ENCODE measurements around the gene HPDL.
A peak's percentile ranks its signal among the peaks of the same experiment; 100 is the strongest.

HPDL gene

DNA sequence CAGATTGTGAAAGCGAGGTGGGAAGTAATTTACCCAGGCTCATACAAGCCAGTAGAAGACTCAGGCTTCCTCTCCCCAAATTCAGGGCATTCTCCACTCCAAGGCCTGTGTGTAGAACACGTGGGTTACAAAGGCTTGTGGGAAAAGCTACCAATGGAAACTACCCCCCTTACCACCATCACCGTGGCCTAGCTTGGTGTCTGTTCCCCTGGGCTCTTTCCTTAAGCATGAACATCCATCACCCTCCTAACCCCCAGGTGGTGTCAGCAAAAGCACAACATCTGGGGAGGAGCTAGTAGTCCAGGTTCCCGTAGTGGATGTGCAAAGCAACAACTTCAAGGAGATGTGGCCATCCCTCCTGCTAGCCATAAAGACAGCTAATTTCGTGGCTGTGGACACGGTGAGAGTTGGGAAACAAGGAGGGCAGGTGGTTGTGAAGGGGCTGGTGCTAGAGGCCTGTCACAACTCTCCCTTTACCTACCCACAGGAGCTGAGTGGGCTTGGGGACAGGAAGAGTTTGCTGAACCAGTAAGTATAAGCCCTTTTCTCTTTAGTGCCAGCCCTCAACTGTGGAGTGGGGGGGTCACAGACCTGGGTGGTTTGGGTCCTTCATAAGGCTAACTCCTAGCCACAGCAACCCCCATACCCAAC is 14.2 kb downstream of the HPDL start:
- no peak for DNase-seq
- Histone ChIP-seq H3K27me3 (no peaks in the 10 kb centered on the region), H3K27ac (peak overlapping the region; percentile 96), H3K4me3 (peak overlapping the region; percentile 79 to 82), H3K9me3 (no peaks in the 10 kb centered on the region), H3K36me3 (peaks cover 35 to 42% (median 42%) of the 10 kb centered on the region in 3 donors), H3K4me1 (peaks cover 0 to 28% (median 24%) of the 10 kb centered on the region in 4 donors)
- intact Hi-C loops (cut with DNase I; ENCODE audit: low total_unique reads) = loop anchor here (10.0 kb wide), 1 partner anchor 224 kb away; no protein-coding TSS in a partner anchor
- TF ChIP-seq, protein P1, sequence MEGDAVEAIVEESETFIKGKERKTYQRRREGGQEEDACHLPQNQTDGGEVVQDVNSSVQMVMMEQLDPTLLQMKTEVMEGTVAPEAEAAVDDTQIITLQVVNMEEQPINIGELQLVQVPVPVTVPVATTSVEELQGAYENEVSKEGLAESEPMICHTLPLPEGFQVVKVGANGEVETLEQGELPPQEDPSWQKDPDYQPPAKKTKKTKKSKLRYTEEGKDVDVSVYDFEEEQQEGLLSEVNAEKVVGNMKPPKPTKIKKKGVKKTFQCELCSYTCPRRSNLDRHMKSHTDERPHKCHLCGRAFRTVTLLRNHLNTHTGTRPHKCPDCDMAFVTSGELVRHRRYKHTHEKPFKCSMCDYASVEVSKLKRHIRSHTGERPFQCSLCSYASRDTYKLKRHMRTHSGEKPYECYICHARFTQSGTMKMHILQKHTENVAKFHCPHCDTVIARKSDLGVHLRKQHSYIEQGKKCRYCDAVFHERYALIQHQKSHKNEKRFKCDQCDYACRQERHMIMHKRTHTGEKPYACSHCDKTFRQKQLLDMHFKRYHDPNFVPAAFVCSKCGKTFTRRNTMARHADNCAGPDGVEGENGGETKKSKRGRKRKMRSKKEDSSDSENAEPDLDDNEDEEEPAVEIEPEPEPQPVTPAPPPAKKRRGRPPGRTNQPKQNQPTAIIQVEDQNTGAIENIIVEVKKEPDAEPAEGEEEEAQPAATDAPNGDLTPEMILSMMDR (IDR thresholded peaks at IDR 0.05) = no peak

DNA sequence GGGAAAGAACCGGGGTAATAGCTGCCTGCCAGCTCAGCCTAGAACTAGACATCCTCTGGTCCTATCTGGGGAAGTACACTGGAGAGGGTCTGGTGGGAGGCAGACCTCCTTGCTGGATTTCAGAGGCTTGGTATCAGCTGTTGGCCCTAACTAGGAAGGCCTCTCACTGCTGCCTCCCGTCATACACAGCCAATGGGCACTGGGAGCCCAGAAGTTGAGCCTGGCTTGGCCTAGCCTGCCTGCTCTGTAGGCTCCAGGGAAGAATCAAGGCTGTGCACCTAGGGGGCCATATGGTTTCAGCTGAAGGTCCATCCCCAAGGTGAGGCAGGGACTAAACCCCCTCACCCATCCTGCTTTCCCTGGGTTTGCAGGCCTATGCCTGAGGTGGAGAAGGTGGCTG is 17.8 kb downstream of the HPDL start:
- no peak for DNase-seq
- H3K4me1 ChIP-seq = peaks cover 0 to 40% (median 33%) of the 10 kb centered on the region in 4 donors
- TF ChIP-seq, protein P1 (IDR thresholded peaks at IDR 0.05) = no peak
- peaks cover 35 to 51% (median 42%) of the 10 kb centered on the region in 3 donors for H3K36me3 ChIP-seq
- no peaks in the 10 kb centered on the region for H3K27me3 ChIP-seq
- H3K9me3 ChIP-seq = no peaks in the 10 kb centered on the region
- intact Hi-C loops (cut with DNase I; ENCODE audit: low total_unique reads) = loop anchor here (10.0 kb wide), 1 partner anchor 220 kb away; no protein-coding TSS in a partner anchor
- no peak overlapping the region for H3K27ac ChIP-seq
- no peak overlapping the region for H3K4me3 ChIP-seq

DNA sequence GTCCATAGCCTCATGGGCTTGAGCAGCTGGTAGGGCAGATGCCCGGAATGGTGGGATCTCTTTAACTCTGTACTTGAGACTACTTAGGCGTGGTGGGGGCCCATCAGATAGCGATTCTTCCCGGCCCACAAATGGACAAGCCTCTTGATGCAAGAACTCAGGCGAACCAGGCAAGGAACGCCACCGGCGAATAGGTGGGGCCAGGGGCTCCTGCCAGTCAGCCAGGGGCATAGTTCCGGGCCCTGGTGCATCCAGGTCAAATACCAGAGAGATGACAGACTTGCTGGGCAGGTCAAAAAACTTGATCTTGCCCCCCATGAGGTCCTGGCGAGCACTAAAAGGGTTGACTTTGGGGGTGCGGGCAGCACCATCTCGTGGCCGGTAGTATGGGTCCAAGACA is 18.3 kb downstream of the HPDL start:
- Histone ChIP-seq H3K36me3 (peaks cover 35 to 51% (median 42%) of the 10 kb centered on the region in 3 donors), H3K4me1 (peaks cover 0 to 41% (median 34%) of the 10 kb centered on the region in 4 donors), H3K27me3 (no peaks in the 10 kb centered on the region), H3K9me3 (no peaks in the 10 kb centered on the region), H3K27ac (no peak overlapping the region), H3K4me3 (no peak overlapping the region)
- intact Hi-C loops (cut with DNase I; ENCODE audit: low total_unique reads) = loop anchor here (10.0 kb wide), 1 partner anchor 220 kb away; no protein-coding TSS in a partner anchor
- TF ChIP-seq, protein P1 (IDR thresholded peaks at IDR 0.05) = no peak
- no peak for DNase-seq

DNA sequence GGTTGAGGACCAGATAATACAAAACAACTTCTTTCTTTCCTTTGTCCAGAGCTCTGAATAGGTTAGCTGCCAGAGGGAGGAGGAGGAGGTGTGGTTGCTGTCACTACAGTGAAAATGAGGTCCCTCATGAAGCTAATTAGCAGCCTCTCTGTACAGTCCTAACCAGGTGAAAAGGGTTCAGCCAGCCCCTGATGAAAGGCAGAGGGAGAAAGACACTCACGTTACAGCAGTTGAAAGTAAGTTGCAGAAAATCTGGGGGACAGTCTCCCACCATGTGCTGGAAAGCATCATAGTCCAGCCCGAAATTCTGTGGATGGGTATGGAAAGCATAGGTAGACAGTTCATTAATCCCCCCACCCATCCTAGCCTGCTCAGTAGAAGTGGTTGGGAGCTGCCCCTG is 19.8 kb downstream of the HPDL start:
- peaks cover 0 to 31% (median 24%) of the 10 kb centered on the region in 4 donors for H3K4me1 ChIP-seq
- no peak for DNase-seq
- peaks cover 35 to 51% (median 42%) of the 10 kb centered on the region in 3 donors for H3K36me3 ChIP-seq
- H3K9me3 ChIP-seq = no peaks in the 10 kb centered on the region
- TF ChIP-seq, protein P1 (IDR thresholded peaks at IDR 0.05) = no peak
- H3K27ac ChIP-seq = no peak overlapping the region
- no peaks in the 10 kb centered on the region for H3K27me3 ChIP-seq
- intact Hi-C loops (cut with DNase I; ENCODE audit: low total_unique reads) = loop anchor here (10.0 kb wide), 1 partner anchor 218 kb away; no protein-coding TSS in a partner anchor
- H3K4me3 ChIP-seq = no peak overlapping the region

DNA sequence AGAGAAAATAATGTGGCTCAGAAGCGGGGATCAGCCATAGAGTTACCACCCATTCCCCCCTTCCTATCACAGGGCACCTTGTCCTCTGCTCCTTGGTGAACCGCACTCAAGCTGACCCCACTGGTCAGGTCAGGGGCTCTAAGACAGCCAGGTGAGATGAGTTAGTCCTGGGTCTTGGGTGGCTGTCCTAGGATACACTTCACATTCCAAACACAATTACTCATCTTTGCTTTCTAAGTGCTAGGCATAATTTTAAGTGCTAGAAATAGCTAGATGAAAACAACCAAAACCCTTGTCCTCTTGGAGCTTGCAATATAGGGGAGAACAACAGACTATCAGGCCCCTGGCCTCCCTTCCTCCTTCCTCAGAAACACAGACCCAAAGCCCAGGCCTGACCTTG is 21.3 kb downstream of the HPDL start:
- no peaks in the 10 kb centered on the region for H3K27me3 ChIP-seq
- H3K36me3 ChIP-seq = peaks cover 24 to 36% (median 30%) of the 10 kb centered on the region in 3 donors
- TF ChIP-seq, protein P1 (IDR thresholded peaks at IDR 0.05) = no peak
- H3K9me3 ChIP-seq = no peaks in the 10 kb centered on the region
- intact Hi-C loops (cut with DNase I; ENCODE audit: low total_unique reads) = loop anchor here (10.0 kb wide), 1 partner anchor 217 kb away; no protein-coding TSS in a partner anchor
- H3K27ac ChIP-seq = peak overlapping the region; percentile 18 to 52
- H3K4me1 ChIP-seq = peaks cover 0 to 22% (median 17%) of the 10 kb centered on the region in 4 donors
- H3K4me3 ChIP-seq = no peak overlapping the region
- DNase-seq = no peak
